ENCODE data around the gene IMPA2. TPM values are rescaled to one million over a fixed set of nuclear protein-coding genes. Genes with fewer than 3 reads are reported as not detected.

Gene IMPA2
- total RNA-seq, 1 experiment from 2014 or later: 79.9 TPM

- Histone ChIP-seq H3K4me1 (peaks cover 16% of the 10 kb centered on the region), H3K4me3 (ENCODE audit: low read depth, low read length) (no peak overlapping the region), H3K27me3 (replicated peaks; ENCODE audit: control insufficient read depth, insufficient read depth, low read length) (no peaks in the 10 kb centered on the region), H3K9me3 (no peaks in the 10 kb centered on the region), H3K36me3 (ENCODE audit: control insufficient read depth, insufficient read depth, low read length) (peaks cover 1% of the 10 kb centered on the region)
- Mint-ChIP-seq H3K4me1 (ENCODE audit: low read depth, unreplicated experiment) (peaks cover 23% of the 10 kb centered on the region), H3K27ac (ENCODE audit: unreplicated experiment) (no peak overlapping the region), H3K9me3 (ENCODE audit: unreplicated experiment) (no peaks in the 10 kb centered on the region), H3K36me3 (ENCODE audit: insufficient read depth, unreplicated experiment) (peaks cover 12% of the 10 kb centered on the region), H3K27me3 (ENCODE audit: insufficient read depth, unreplicated experiment) (no peaks in the 10 kb centered on the region), H3K4me3 (ENCODE audit: unreplicated experiment) (no peak overlapping the region)
- no peak for TF ChIP-seq CTCF (IDR thresholded peaks at IDR 0.05; ENCODE audit: insufficient read depth in 1 of 2, low read depth in 1 of 2, low read length in 1 of 2, severe bottlenecking in 1 of 2, unreplicated experiment in 1 of 2)
- no TSS peak for BruUV-seq (replicated peaks)
- intact Hi-C loops (cut with micrococcal nuclease; ENCODE audit: unreplicated experiment): loop anchor here (5.0 kb wide), 1 partner anchor 341 kb away; no protein-coding TSS in a partner anchor
- DNase-seq: no peak
- ChIA-PET POLR2A (interaction anchor here (1.1 kb wide), 1 partner anchor 17 kb away, joined by 4 read pairs; the partner anchor contains the start of gene IMPA2), CTCF (interaction anchor here (0.6 to 5.4 kb wide), 2 partner anchors 61 to 67 kb away, joined by 3 to 62 read pairs; no protein-coding TSS in a partner anchor)
These were observed 16.9 kb downstream of the IMPA2 start for GRCh38 chr18:11998193-11998592.

GRCh38 chr18:11999429-11999828 lies 18.1 kb downstream of the IMPA2 start:
- intact Hi-C loops (cut with micrococcal nuclease; ENCODE audit: unreplicated experiment): loop anchor here (5.0 kb wide), 1 partner anchor 342 kb away; no protein-coding TSS in a partner anchor
- no peak for TF ChIP-seq CTCF (IDR thresholded peaks at IDR 0.05; ENCODE audit: insufficient read depth in 1 of 2, low read depth in 1 of 2, low read length in 1 of 2, severe bottlenecking in 1 of 2, unreplicated experiment in 1 of 2)
- Mint-ChIP-seq H3K27ac (ENCODE audit: unreplicated experiment) (no peak overlapping the region), H3K4me3 (ENCODE audit: unreplicated experiment) (no peak overlapping the region), H3K4me1 (ENCODE audit: low read depth, unreplicated experiment) (peaks cover 13% of the 10 kb centered on the region), H3K36me3 (ENCODE audit: insufficient read depth, unreplicated experiment) (peaks cover 24% of the 10 kb centered on the region), H3K9me3 (ENCODE audit: unreplicated experiment) (no peaks in the 10 kb centered on the region), H3K27me3 (ENCODE audit: insufficient read depth, unreplicated experiment) (no peaks in the 10 kb centered on the region)
- Histone ChIP-seq H3K4me3 (ENCODE audit: low read depth, low read length) (no peak overlapping the region), H3K36me3 (ENCODE audit: control insufficient read depth, insufficient read depth, low read length) (peaks cover 1% of the 10 kb centered on the region), H3K4me1 (peaks cover 9% of the 10 kb centered on the region), H3K9me3 (no peaks in the 10 kb centered on the region), H3K27me3 (replicated peaks; ENCODE audit: control insufficient read depth, insufficient read depth, low read length) (no peaks in the 10 kb centered on the region)
- POLR2A ChIA-PET: no interaction called here
- BruUV-seq (replicated peaks): no TSS peak
- CTCF ChIA-PET: interaction anchor here (0.6 to 0.7 kb wide), 2 partner anchors 19 to 37 kb away, joined by 3 to 6 read pairs; partner anchors contain the start of gene IMPA2
- no peak for DNase-seq

- Mint-ChIP-seq H3K36me3 (ENCODE audit: insufficient read depth, unreplicated experiment) (peaks cover 18% of the 10 kb centered on the region), H3K27ac (ENCODE audit: unreplicated experiment) (no peak overlapping the region), H3K9me3 (ENCODE audit: unreplicated experiment) (no peaks in the 10 kb centered on the region), H3K4me3 (ENCODE audit: unreplicated experiment) (no peak overlapping the region), H3K27me3 (ENCODE audit: insufficient read depth, unreplicated experiment) (no peaks in the 10 kb centered on the region), H3K4me1 (ENCODE audit: low read depth, unreplicated experiment) (peaks cover 6% of the 10 kb centered on the region)
- Histone ChIP-seq H3K27me3 (replicated peaks; ENCODE audit: control insufficient read depth, insufficient read depth, low read length) (no peaks in the 10 kb centered on the region), H3K36me3 (ENCODE audit: control insufficient read depth, insufficient read depth, low read length) (peaks cover 1% of the 10 kb centered on the region), H3K9me3 (no peaks in the 10 kb centered on the region), H3K4me1 (peaks cover 2% of the 10 kb centered on the region), H3K4me3 (ENCODE audit: low read depth, low read length) (no peak overlapping the region)
- intact Hi-C loops (cut with micrococcal nuclease; ENCODE audit: unreplicated experiment): no loop called here
- ChIA-PET CTCF (interaction anchor here (0.6 to 1.1 kb wide), 2 partner anchors 37 to 62 kb away, joined by 3 read pairs; no protein-coding TSS in a partner anchor), POLR2A (no interaction called here)
- no TSS peak for BruUV-seq (replicated peaks)
- TF ChIP-seq CTCF (IDR thresholded peaks at IDR 0.05; ENCODE audit: insufficient read depth in 1 of 2, low read depth in 1 of 2, low read length in 1 of 2, severe bottlenecking in 1 of 2, unreplicated experiment in 1 of 2): no peak
- DNase-seq: no peak
These were observed 18.9 kb downstream of the IMPA2 start for GRCh38 chr18:12000072-12000659.

Measured in Caco-2 (cell line).